ELF-1 (cell line): ENCODE measurements around the gene PRPF18.
A peak's percentile ranks its signal among the peaks of the same experiment; 100 is the strongest.
"Not testable (repeated sequence)": the region's sequence is repeated elsewhere in the genome, so short reads cannot be mapped to it uniquely, and the experiment has no call there.

Experiments used
- DNase-seq: peaks from one replicate; pipeline ENCODE4 v3.0.0-alpha.2; 2016; ENCODE audit warnings: low read depth, low spot score

PRPF18 gene, protein sequence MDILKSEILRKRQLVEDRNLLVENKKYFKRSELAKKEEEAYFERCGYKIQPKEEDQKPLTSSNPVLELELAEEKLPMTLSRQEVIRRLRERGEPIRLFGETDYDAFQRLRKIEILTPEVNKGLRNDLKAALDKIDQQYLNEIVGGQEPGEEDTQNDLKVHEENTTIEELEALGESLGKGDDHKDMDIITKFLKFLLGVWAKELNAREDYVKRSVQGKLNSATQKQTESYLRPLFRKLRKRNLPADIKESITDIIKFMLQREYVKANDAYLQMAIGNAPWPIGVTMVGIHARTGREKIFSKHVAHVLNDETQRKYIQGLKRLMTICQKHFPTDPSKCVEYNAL

GRCh38 chr10:13586676-13587355 is at the start of gene PRPF18:
PRPF18 (plus strand) TSS chr10:13586965; CDS start chr10:13587087, 122 bp downstream.
- DNase-seq, result peak; percentile 94

DNA sequence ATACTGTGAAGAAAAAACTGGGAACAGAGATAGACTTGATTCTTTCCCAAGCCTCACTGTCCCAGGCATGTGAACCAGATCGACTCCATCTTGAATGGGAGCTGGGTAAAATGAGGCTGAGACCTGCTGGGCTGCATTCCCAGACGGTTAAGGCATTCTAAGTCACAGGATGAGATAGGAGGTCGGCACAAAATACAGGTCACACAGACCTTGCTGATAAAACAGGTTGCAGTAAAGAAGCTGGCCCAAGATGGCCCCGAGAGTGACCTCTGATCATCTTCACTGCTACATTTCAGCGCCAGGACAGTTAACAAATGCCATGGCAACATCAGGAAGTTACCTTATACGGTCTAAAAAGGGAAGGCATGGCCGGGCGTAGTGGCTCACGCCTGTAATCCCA is 48.8 kb upstream of the PRPF18 start:
- DNase-seq, result not testable (repeated sequence)

- DNase-seq, result no peak
These were observed 44.2 kb upstream of the PRPF18 start for GRCh38 chr10:13542533-13542932.

DNA sequence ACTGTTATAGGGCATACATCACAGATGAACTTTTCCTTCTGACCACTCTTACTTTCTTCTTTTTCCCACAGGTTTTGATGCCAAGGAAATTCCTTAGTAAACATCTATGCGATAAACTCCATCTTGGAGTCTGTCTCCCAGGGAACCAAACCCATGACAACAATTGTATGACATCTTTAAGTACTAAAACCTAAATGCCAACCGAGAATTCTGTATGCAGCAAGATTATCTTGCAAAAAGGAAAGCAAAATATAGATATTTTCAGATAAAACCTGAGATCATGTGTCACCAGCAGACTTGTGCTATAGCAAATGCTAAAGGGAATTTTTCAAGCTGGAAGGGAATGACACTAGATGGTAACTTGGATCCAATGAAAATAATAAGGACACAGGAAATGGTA is 36.0 kb upstream of the PRPF18 start:
- no peak for DNase-seq

- no peak for DNase-seq
These were observed 30.8 kb upstream of the PRPF18 start for GRCh38 chr10:13555884-13556510.

DNA sequence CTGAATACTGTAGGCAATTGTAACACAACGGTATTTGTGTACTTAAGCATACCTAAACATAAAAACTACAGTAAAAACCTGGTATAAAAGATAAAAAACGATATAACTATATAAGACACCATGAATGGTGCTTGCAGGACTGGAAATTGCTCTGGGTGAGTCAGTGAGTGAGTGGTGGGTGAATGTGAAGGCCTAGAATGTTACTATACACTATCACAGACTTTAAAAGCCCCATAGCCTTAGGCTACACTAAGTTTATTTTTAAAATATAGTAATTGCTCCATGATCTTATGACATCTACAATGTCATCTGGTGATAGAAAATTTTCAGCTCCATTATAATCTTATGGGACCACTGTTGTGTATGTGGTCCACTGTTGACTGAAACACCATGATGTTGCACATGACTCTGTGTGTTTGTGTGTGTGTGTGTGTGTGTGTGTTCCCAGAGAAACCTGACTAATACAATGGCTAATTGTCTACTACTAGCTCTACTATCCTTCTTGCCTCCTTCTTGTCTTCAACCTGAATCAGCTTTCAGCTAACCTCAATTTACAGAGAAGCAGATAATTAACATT is 27.6 kb upstream of the PRPF18 start:
- DNase-seq, result no peak

- DNase-seq, result no peak
These were observed 26.2 kb upstream of the PRPF18 start for GRCh38 chr10:13560597-13560996.

GRCh38 chr10:13563481-13564445 is 23.0 kb upstream of the PRPF18 start:
- DNase-seq, result no peak

DNA sequence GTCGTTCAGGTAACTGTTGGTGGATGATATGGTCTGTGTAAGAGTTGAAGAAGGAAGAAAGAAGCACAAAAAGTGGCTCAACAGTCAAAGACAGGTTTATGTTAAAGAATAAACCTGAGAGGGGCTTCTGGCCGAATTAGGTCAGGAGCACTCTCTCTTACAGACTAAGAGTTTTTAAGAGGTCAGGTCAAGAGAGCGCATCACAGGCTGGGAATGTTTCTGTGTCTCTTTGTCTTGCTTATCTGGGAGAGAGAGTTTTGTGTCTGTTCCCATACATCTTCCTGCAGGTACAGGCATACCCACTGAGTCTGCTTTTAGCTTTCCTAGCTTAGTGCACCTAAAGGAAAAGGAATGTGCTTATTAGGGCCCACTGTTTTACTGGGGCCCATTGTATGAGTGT is 22.2 kb upstream of the PRPF18 start:
- DNase-seq, result no peak

GRCh38 chr10:13567030-13567429 is 19.7 kb upstream of the PRPF18 start:
- DNase-seq, result no peak

- no peak for DNase-seq
These were observed 15.2 kb upstream of the PRPF18 start for GRCh38 chr10:13571541-13571940.

- no peak for DNase-seq
These were observed 12.8 kb upstream of the PRPF18 start for GRCh38 chr10:13573960-13574359.

GRCh38 chr10:13585195-13585751 is 1.5 kb upstream of the PRPF18 start:
- no peak for DNase-seq

- DNase-seq, result no peak
These were observed 822 bp upstream of the PRPF18 start for GRCh38 chr10:13585943-13586342.

DNA sequence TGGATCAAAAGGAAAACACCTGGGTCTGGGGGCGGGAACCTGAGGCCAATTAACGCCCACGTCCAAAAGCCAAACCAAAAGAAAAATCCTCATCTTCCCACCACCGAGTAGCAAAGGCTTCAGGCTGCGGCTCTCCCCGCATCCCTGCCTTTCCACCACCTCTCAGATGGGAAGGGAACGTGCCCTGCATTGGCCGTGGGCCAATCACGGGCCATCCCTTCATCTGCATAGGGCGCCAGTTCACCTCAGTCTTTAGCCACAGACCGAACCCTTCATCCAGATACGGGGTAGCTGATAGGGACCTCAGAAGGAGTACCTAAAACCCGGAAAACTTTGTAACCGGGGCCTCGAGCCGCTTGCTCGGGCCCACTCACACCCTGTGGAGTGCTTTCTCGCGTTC is 626 bp downstream of the PRPF18 start:
- DNase-seq, result peak; percentile 24

GRCh38 chr10:13589316-13589715 is 2.6 kb downstream of the PRPF18 start:
- no peak for DNase-seq

DNA sequence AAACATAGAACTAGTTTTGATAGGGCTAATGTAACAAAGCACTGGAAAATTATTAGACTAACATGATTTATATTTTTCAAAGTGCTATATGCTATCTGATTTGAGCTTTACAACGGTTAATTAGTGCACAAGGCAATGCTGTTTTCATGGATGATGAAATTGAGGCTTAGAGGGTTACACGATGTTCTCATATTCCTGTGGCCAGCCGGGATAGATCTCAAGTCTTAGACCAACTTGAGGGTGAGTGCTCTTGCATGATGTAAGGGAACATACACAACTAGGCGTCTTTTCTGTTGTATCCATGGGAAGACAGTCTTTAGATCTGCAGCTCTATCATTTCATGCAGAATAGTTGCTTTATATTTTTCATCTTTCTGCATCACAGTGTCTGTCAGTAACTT is 4.1 kb downstream of the PRPF18 start:
- no peak for DNase-seq

DNA sequence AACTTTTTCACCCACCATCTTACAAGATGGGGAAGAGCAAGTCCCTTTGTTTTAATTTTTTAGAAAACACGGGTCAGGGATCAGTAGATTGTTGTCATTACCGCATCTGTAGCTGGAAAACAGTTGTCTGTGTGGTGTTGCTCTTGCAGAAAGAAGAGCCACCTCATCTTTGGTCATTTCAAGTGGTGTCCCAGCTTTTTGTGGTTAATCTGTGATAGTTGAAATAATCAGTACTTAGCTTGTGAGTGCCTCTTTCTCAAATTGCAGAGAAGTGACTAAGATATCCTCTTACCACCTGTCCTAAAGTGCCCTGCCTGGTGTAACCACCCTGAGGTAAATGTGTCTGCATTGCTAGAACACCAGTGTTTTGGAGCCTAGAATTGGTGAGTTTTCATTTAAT is 5.5 kb downstream of the PRPF18 start:
- DNase-seq, result no peak

GRCh38 chr10:13593535-13593934 is 6.8 kb downstream of the PRPF18 start:
- DNase-seq, result no peak

DNA sequence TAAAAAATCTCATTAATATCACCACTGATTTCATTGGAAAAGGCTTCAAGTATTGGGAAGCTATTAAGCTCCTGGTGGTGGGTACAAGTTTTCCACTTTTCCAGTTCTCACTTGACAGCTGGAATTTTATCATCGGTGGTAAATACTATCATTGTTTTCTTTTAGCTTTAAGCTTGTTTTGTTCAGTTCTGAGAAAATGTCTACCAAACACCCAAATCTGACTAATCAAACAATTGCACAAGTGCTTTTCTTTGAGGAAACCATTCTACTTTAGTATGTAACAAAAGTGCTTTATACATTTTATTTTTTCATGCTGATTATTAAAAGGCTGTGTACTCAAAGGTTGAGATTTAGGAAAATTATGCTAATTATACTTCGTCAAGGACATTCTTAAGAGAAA is 7.9 kb downstream of the PRPF18 start:
- DNase-seq, result no peak

GRCh38 chr10:13597909-13598308 is 11.1 kb downstream of the PRPF18 start:
- DNase-seq, result no peak
